Activated naive CD8-positive, alpha-beta T cell treated with anti-CD3 and anti-CD28 coated beads, Interleukin-2, amount 10 ng/mL, durations not matched to agents 7 days and 5 days (primary cell): ENCODE results near the gene SMAD6. TPM values are rescaled to one million over a fixed set of nuclear protein-coding genes. Genes with fewer than 3 reads are reported as not detected.

ENCODE experiments used
- ATAC-seq: fragments of 150-1000 bp; cut with Tn5 transposase; one replicate; pipeline ENCODE4 v1.10.0; 2021; ENCODE audit warnings: low read depth, moderate library complexity
- POLR2A ChIA-PET: fragments of 350-600 bp; sonication (Branson Sonifier 250); formaldehyde crosslinking; loops from one replicate; lab custom pipeline; 2021; ENCODE audit warnings: antibody characterized with exemption; lab: Charles Lee
- DNase-seq: peaks from one replicate; pipeline ENCODE4 v3.0.0; 2021
- H3K27ac Mint-ChIP-seq: one replicate; pipeline ENCODE4 v1.8.0; 2022; ENCODE audit warnings: mild to moderate bottlenecking, mixed read lengths
- H3K27me3 Mint-ChIP-seq: one replicate; pipeline ENCODE4 v1.8.0; 2022; ENCODE audit warnings: mild to moderate bottlenecking, moderate library complexity, mixed read lengths
- H3K36me3 Mint-ChIP-seq: one replicate; pipeline ENCODE4 v1.8.0; 2021; ENCODE audit warnings: mild to moderate bottlenecking, mixed read lengths
- H3K4me1 Mint-ChIP-seq: one replicate; pipeline ENCODE4 v1.8.0; 2021; ENCODE audit warnings: mixed read lengths
- H3K4me3 Mint-ChIP-seq: one replicate; pipeline ENCODE4 v1.8.0; 2022; ENCODE audit warnings: mild to moderate bottlenecking, moderate library complexity, mixed read lengths
- H3K9me3 Mint-ChIP-seq: one replicate; pipeline ENCODE4 v1.8.0; 2021; ENCODE audit warnings: mixed read lengths
- total RNA-seq, 2 experiments: library from RNA; stranded (reverse); gene quantifications; one replicate each; pipeline ENCODE4 v1.2.3, GENCODE V29; 2021

SMAD6 gene
- total RNA-seq, 2 experiments from 2014 or later: 0.91 to 0.94 TPM

- no peaks in the 10 kb centered on the region for H3K4me1 Mint-ChIP-seq
- H3K27ac Mint-ChIP-seq: no peak overlapping the region
- no peak for ATAC-seq
- H3K9me3 Mint-ChIP-seq: no peaks in the 10 kb centered on the region
- H3K4me3 Mint-ChIP-seq: no peak overlapping the region
- POLR2A ChIA-PET: no interaction called here
- DNase-seq: no peak
- H3K27me3 Mint-ChIP-seq: no peaks in the 10 kb centered on the region
- no peaks in the 10 kb centered on the region for H3K36me3 Mint-ChIP-seq
These were observed 86.0 kb downstream of the SMAD6 start for GRCh38 chr15:66788024-66788423.

GRCh38 chr15:66789029-66790025 is 87.3 kb downstream of the SMAD6 start:
- Mint-ChIP-seq H3K27ac (no peak overlapping the region), H3K9me3 (no peaks in the 10 kb centered on the region), H3K27me3 (peaks cover 2% of the 10 kb centered on the region), H3K4me3 (no peak overlapping the region), H3K36me3 (no peaks in the 10 kb centered on the region), H3K4me1 (no peaks in the 10 kb centered on the region)
- ATAC-seq (peak; percentile 39), DNase-seq (no peak)
- POLR2A ChIA-PET: no interaction called here

- DNase-seq: no peak
- Mint-ChIP-seq H3K36me3 (no peaks in the 10 kb centered on the region), H3K27ac (no peak overlapping the region), H3K27me3 (peaks cover 2% of the 10 kb centered on the region), H3K4me1 (no peaks in the 10 kb centered on the region), H3K4me3 (no peak overlapping the region), H3K9me3 (no peaks in the 10 kb centered on the region)
- ATAC-seq: no peak
- POLR2A ChIA-PET: no interaction called here
These were observed 93.8 kb downstream of the SMAD6 start for GRCh38 chr15:66795851-66796250.

GRCh38 chr15:66796343-66796742 is 94.3 kb downstream of the SMAD6 start:
- no peaks in the 10 kb centered on the region for H3K4me1 Mint-ChIP-seq
- H3K36me3 Mint-ChIP-seq: no peaks in the 10 kb centered on the region
- H3K27me3 Mint-ChIP-seq: peaks cover 2% of the 10 kb centered on the region
- H3K27ac Mint-ChIP-seq: no peak overlapping the region
- ATAC-seq: no peak
- no peak overlapping the region for H3K4me3 Mint-ChIP-seq
- H3K9me3 Mint-ChIP-seq: no peaks in the 10 kb centered on the region
- DNase-seq: no peak
- POLR2A ChIA-PET: no interaction called here

- no peak for ATAC-seq
- no peak for DNase-seq
- H3K27ac Mint-ChIP-seq: no peak overlapping the region
- H3K9me3 Mint-ChIP-seq: no peaks in the 10 kb centered on the region
- peaks cover 3% of the 10 kb centered on the region for H3K4me1 Mint-ChIP-seq
- H3K27me3 Mint-ChIP-seq: peaks cover 2% of the 10 kb centered on the region
- no peak overlapping the region for H3K4me3 Mint-ChIP-seq
- POLR2A ChIA-PET: no interaction called here
- H3K36me3 Mint-ChIP-seq: no peaks in the 10 kb centered on the region
These were observed 95.9 kb downstream of the SMAD6 start for GRCh38 chr15:66797921-66798320.

GRCh38 chr15:66798426-66799061 is 96.5 kb downstream of the SMAD6 start:
- Mint-ChIP-seq H3K27me3 (no peaks in the 10 kb centered on the region), H3K36me3 (no peaks in the 10 kb centered on the region), H3K4me1 (peaks cover 4% of the 10 kb centered on the region), H3K27ac (no peak overlapping the region), H3K4me3 (no peak overlapping the region), H3K9me3 (no peaks in the 10 kb centered on the region)
- DNase-seq (no peak), ATAC-seq (no peak)
- POLR2A ChIA-PET: no interaction called here

- POLR2A ChIA-PET: no interaction called here
- Mint-ChIP-seq H3K36me3 (no peaks in the 10 kb centered on the region), H3K4me1 (peaks cover 4% of the 10 kb centered on the region), H3K27ac (no peak overlapping the region), H3K9me3 (no peaks in the 10 kb centered on the region), H3K27me3 (no peaks in the 10 kb centered on the region), H3K4me3 (no peak overlapping the region)
- ATAC-seq (no peak), DNase-seq (no peak)
These were observed 97.2 kb downstream of the SMAD6 start for GRCh38 chr15:66799242-66799641.

- H3K4me1 Mint-ChIP-seq: peaks cover 4% of the 10 kb centered on the region
- POLR2A ChIA-PET: no interaction called here
- ATAC-seq (no peak), DNase-seq (no peak)
- no peak overlapping the region for H3K4me3 Mint-ChIP-seq
- no peaks in the 10 kb centered on the region for H3K36me3 Mint-ChIP-seq
- H3K9me3 Mint-ChIP-seq: no peaks in the 10 kb centered on the region
- no peaks in the 10 kb centered on the region for H3K27me3 Mint-ChIP-seq
- H3K27ac Mint-ChIP-seq: no peak overlapping the region
These were observed 98.7 kb downstream of the SMAD6 start for GRCh38 chr15:66800584-66801235.

- H3K4me1 Mint-ChIP-seq: peaks cover 4% of the 10 kb centered on the region
- H3K4me3 Mint-ChIP-seq: no peak overlapping the region
- no peak overlapping the region for H3K27ac Mint-ChIP-seq
- no peaks in the 10 kb centered on the region for H3K36me3 Mint-ChIP-seq
- DNase-seq: no peak
- H3K27me3 Mint-ChIP-seq: no peaks in the 10 kb centered on the region
- ATAC-seq: no peak
- H3K9me3 Mint-ChIP-seq: no peaks in the 10 kb centered on the region
- POLR2A ChIA-PET: no interaction called here
These were observed 99.2 kb downstream of the SMAD6 start for GRCh38 chr15:66801266-66801665.

- H3K9me3 Mint-ChIP-seq: no peaks in the 10 kb centered on the region
- ATAC-seq: no peak
- no peaks in the 10 kb centered on the region for H3K36me3 Mint-ChIP-seq
- no peak overlapping the region for H3K4me3 Mint-ChIP-seq
- POLR2A ChIA-PET: no interaction called here
- DNase-seq: no peak
- H3K27ac Mint-ChIP-seq: no peak overlapping the region
- peaks cover 4% of the 10 kb centered on the region for H3K4me1 Mint-ChIP-seq
- peaks cover 6% of the 10 kb centered on the region for H3K27me3 Mint-ChIP-seq
These were observed 100.3 kb downstream of the SMAD6 start for GRCh38 chr15:66802025-66803001.

GRCh38 chr15:66803182-66803729 is 101.2 kb downstream of the SMAD6 start:
- ATAC-seq: no peak
- no peaks in the 10 kb centered on the region for H3K9me3 Mint-ChIP-seq
- H3K36me3 Mint-ChIP-seq: no peaks in the 10 kb centered on the region
- peaks cover 4% of the 10 kb centered on the region for H3K4me1 Mint-ChIP-seq
- H3K4me3 Mint-ChIP-seq: no peak overlapping the region
- peaks cover 8% of the 10 kb centered on the region for H3K27me3 Mint-ChIP-seq
- H3K27ac Mint-ChIP-seq: no peak overlapping the region
- POLR2A ChIA-PET: no interaction called here
- DNase-seq: no peak

GRCh38 chr15:66803749-66804148 is 101.7 kb downstream of the SMAD6 start:
- peaks cover 4% of the 10 kb centered on the region for H3K4me1 Mint-ChIP-seq
- POLR2A ChIA-PET: no interaction called here
- H3K27ac Mint-ChIP-seq: no peak overlapping the region
- no peaks in the 10 kb centered on the region for H3K9me3 Mint-ChIP-seq
- no peaks in the 10 kb centered on the region for H3K36me3 Mint-ChIP-seq
- DNase-seq (no peak), ATAC-seq (no peak)
- H3K27me3 Mint-ChIP-seq: peaks cover 8% of the 10 kb centered on the region
- H3K4me3 Mint-ChIP-seq: no peak overlapping the region
